Loucy (cell line): ENCODE results near the gene LHX5.

Source experiments
- H2AFZ ChIP-seq: fragments of 200-600 bp; sonication (generic); 2 replicates; pipeline ENCODE4 v1.6.0; 2016; ENCODE audit warnings: antibody characterized with exemption, mild to moderate bottlenecking, low read length, moderate library complexity
- H3F3A ChIP-seq: fragments of 200-600 bp; 2 replicates; pipeline ENCODE4 v1.6.0; 2016; ENCODE audit warnings: antibody characterized with exemption, low read depth, mild to moderate bottlenecking
- H3K27me3 ChIP-seq: fragments of 200-600 bp; sonication (generic); 2 replicates; pipeline ENCODE4 v1.6.1; 2014; ENCODE audit warnings: low read length, mild to moderate bottlenecking; ENCODE audit not compliant: insufficient read depth, poor library complexity, severe bottlenecking
- H3K36me3 ChIP-seq: fragments of 200-600 bp; sonication (generic); 2 replicates; pipeline ENCODE4 v1.6.1; 2016; ENCODE audit warnings: low read length; ENCODE audit not compliant: insufficient read depth
- H3K4me1 ChIP-seq: fragments of 200-600 bp; sonication (generic); 2 replicates; pipeline ENCODE4 v1.5.1; 2014; ENCODE audit warnings: low read length, mild to moderate bottlenecking; ENCODE audit not compliant: insufficient read depth, poor library complexity, severe bottlenecking
- H3K4me2 ChIP-seq: fragments of 200-600 bp; sonication (generic); 2 replicates; pipeline ENCODE4 v1.6.0; 2014; ENCODE audit warnings: antibody characterized with exemption, low read length, low read depth, mild to moderate bottlenecking; ENCODE audit not compliant: poor library complexity, severe bottlenecking
- H3K4me3 ChIP-seq: fragments of 200-600 bp; sonication (generic); 2 replicates; pipeline ENCODE4 v1.5.1; 2014; ENCODE audit warnings: low read length, mild to moderate bottlenecking, mixed read lengths; ENCODE audit not compliant: poor library complexity, severe bottlenecking
- H3K79me2 ChIP-seq: fragments of 200-600 bp; sonication (generic); 2 replicates; pipeline ENCODE4 v1.6.1; 2014; ENCODE audit warnings: low read length; ENCODE audit not compliant: insufficient read depth
- H3K9ac ChIP-seq: fragments of 200-600 bp; sonication (generic); 2 replicates; pipeline ENCODE4 v1.6.0; 2014; ENCODE audit warnings: mild to moderate bottlenecking, low read depth, low read length, moderate library complexity; ENCODE audit not compliant: poor library complexity, severe bottlenecking
- H3K9me2 ChIP-seq: fragments of 200-600 bp; sonication (generic); replicated peaks from 2 replicates; pipeline ENCODE4 v1.6.1; 2016; ENCODE audit warnings: low read depth, low read length, mixed read lengths
- H3K9me3 ChIP-seq: fragments of 200-600 bp; sonication (generic); 2 replicates; pipeline ENCODE4 v1.6.1; 2014; ENCODE audit warnings: mild to moderate bottlenecking, antibody characterized with exemption, low read length, low read depth; ENCODE audit not compliant: insufficient read depth
- H4K20me1 ChIP-seq: fragments of 200-600 bp; sonication (generic); 2 replicates; pipeline ENCODE4 v1.6.0; 2014; ENCODE audit warnings: antibody characterized with exemption, low read length, mild to moderate bottlenecking; ENCODE audit not compliant: insufficient read depth, poor library complexity, severe bottlenecking
- CTCF ChIP-seq: fragments of 200-600 bp; sonication (generic); conservative IDR thresholded peaks from 2 replicates; pipeline ENCODE4 v1.5.1; 2014; ENCODE audit warnings: mild to moderate bottlenecking, antibody characterized with exemption, low read length
- EZH2phosphoT487 ChIP-seq: fragments of 200-600 bp; IDR thresholded peaks from 2 replicates; pipeline ENCODE4 v1.6.1; 2018; ENCODE audit warnings: antibody characterized with exemption, mild to moderate bottlenecking, moderate library complexity, borderline replicate concordance

The LHX5 gene

GRCh38 chr12:113474635-113475436 lies 3.2 kb upstream of the LHX5 start:
- Histone ChIP-seq H4K20me1 (no peaks in the 10 kb centered on the region), H3F3A (no peaks in the 10 kb centered on the region), H3K9me2 (no peaks in the 10 kb centered on the region), H3K27me3 (no peaks in the 10 kb centered on the region), H3K9ac (no peak overlapping the region), H3K9me3 (no peaks in the 10 kb centered on the region), H3K79me2 (no peaks in the 10 kb centered on the region), H2AFZ (no peak overlapping the region), H3K4me3 (no peak overlapping the region), H3K36me3 (no peaks in the 10 kb centered on the region), H3K4me2 (no peak overlapping the region), H3K4me1 (no peaks in the 10 kb centered on the region)
- no peak for TF ChIP-seq EZH2phosphoT487
- TF ChIP-seq CTCF: no peak

- Histone ChIP-seq H3K9me2 (no peaks in the 10 kb centered on the region), H3F3A (no peaks in the 10 kb centered on the region), H3K9ac (no peak overlapping the region), H3K9me3 (no peaks in the 10 kb centered on the region), H4K20me1 (no peaks in the 10 kb centered on the region), H3K4me2 (no peak overlapping the region), H3K4me1 (no peaks in the 10 kb centered on the region), H3K27me3 (no peaks in the 10 kb centered on the region), H3K36me3 (no peaks in the 10 kb centered on the region), H3K4me3 (no peak overlapping the region), H2AFZ (no peak overlapping the region), H3K79me2 (no peaks in the 10 kb centered on the region)
- TF ChIP-seq EZH2phosphoT487: no peak
Measured at GRCh38 chr12:113473942-113474341, 2.3 kb upstream of the LHX5 start.

DNA sequence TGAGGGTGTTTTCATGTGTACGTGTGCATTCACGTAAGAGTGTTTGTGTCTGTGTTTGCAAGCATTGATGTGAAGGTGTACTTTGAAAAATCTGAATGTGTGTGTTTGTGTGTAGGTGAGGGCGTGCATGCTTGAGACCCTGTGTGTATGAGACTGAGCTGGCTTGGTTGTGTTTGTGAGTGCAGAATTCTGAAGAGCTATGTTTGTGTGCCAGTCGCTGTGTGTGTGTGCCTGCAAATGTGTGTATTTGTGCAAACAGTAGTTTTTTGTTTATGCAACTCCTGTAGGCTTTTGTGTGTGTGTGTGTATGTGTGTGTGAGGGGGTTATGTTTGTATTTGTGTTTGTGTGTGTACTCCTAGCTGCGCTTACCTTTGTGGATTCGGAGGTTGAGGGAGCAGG lies 1.7 kb upstream of the LHX5 start:
- no peaks in the 10 kb centered on the region for H3K36me3 ChIP-seq
- no peaks in the 10 kb centered on the region for H3K79me2 ChIP-seq
- no peak for TF ChIP-seq EZH2phosphoT487
- H3K4me2 ChIP-seq: no peak overlapping the region
- H3F3A ChIP-seq: no peaks in the 10 kb centered on the region
- no peaks in the 10 kb centered on the region for H4K20me1 ChIP-seq
- H3K27me3 ChIP-seq: no peaks in the 10 kb centered on the region
- no peaks in the 10 kb centered on the region for H3K9me3 ChIP-seq
- no peaks in the 10 kb centered on the region for H3K4me1 ChIP-seq
- H3K4me3 ChIP-seq: no peak overlapping the region
- H2AFZ ChIP-seq: no peak overlapping the region
- no peaks in the 10 kb centered on the region for H3K9me2 ChIP-seq
- H3K9ac ChIP-seq: no peak overlapping the region

- TF ChIP-seq EZH2phosphoT487: no peak
- TF ChIP-seq CTCF: no peak
Measured at GRCh38 chr12:113472191-113473121, 785 bp upstream of the LHX5 start.

More at GRCh38 chr12:113472191-113473121, 785 bp upstream of the LHX5 start:
- H3K4me3 ChIP-seq: no peak overlapping the region
- no peaks in the 10 kb centered on the region for H3K4me1 ChIP-seq
- no peak overlapping the region for H3K4me2 ChIP-seq
- no peaks in the 10 kb centered on the region for H3K9me2 ChIP-seq
- no peaks in the 10 kb centered on the region for H3K9me3 ChIP-seq
- H3K9ac ChIP-seq: no peak overlapping the region
- no peaks in the 10 kb centered on the region for H3K27me3 ChIP-seq
- H2AFZ ChIP-seq: no peak overlapping the region
- no peaks in the 10 kb centered on the region for H4K20me1 ChIP-seq
- no peaks in the 10 kb centered on the region for H3K36me3 ChIP-seq
- H3F3A ChIP-seq: no peaks in the 10 kb centered on the region
- H3K79me2 ChIP-seq: no peaks in the 10 kb centered on the region
